ENCODE data around the gene ACKR2.
"Not testable (repeated sequence)": the region's sequence is repeated elsewhere in the genome, so short reads cannot be mapped to it uniquely, and the experiment has no call there.

ACKR2 gene

GRCh38 chr3:42801048-42801620 is 8.1 kb upstream of the ACKR2 start:
- DNase-seq (ENCODE audit: low read depth in 2 of 3, low spot score in 2 of 3): no peak

- no peak for DNase-seq (ENCODE audit: low read depth in 2 of 3, low spot score in 2 of 3)
These were observed 7.5 kb upstream of the ACKR2 start for GRCh38 chr3:42801784-42802183.

GRCh38 chr3:42802876-42803413 is 6.3 kb upstream of the ACKR2 start:
- DNase-seq (ENCODE audit: low read depth in 2 of 3, low spot score in 2 of 3): no peak

GRCh38 chr3:42803414-42804105 is 5.7 kb upstream of the ACKR2 start:
- peak in 1 of 3 experiments; percentile 8 for DNase-seq (ENCODE audit: low read depth in 2 of 3, low spot score in 2 of 3)

GRCh38 chr3:42804106-42804830 is 5.0 kb upstream of the ACKR2 start, which contains the start of gene HIGD1A:
TSS of gene HIGD1A (minus strand) at chr3:42804490. CDS start at chr3:42794253, 10,237 bp downstream.
- peak; percentile 76 to 85 (median 83) for DNase-seq (ENCODE audit: low read depth in 2 of 3, low spot score in 2 of 3)

GRCh38 chr3:42804831-42805132 is 4.5 kb upstream of the ACKR2 start:
- no peak for DNase-seq (ENCODE audit: low read depth in 2 of 3, low spot score in 2 of 3)

- no peak for DNase-seq (ENCODE audit: low read depth in 2 of 3, low spot score in 2 of 3)
These were observed 4.0 kb upstream of the ACKR2 start for GRCh38 chr3:42805141-42805821.

- DNase-seq (ENCODE audit: low read depth in 2 of 3, low spot score in 2 of 3): no peak
These were observed 1.3 kb upstream of the ACKR2 start for GRCh38 chr3:42807929-42808328.

- not testable (repeated sequence) for DNase-seq (ENCODE audit: low read depth in 2 of 3, low spot score in 2 of 3)
These were observed 1.5 kb downstream of the ACKR2 start for GRCh38 chr3:42810706-42811105.

- DNase-seq (ENCODE audit: low read depth in 2 of 3, low spot score in 2 of 3): not testable (repeated sequence)
These were observed 2.1 kb downstream of the ACKR2 start for GRCh38 chr3:42811118-42811883.

- no peak for DNase-seq (ENCODE audit: low read depth in 2 of 3, low spot score in 2 of 3)
These were observed 5.0 kb downstream of the ACKR2 start for GRCh38 chr3:42814246-42814645.

GRCh38 chr3:42814914-42815507 is 5.8 kb downstream of the ACKR2 start:
- DNase-seq (ENCODE audit: low read depth in 2 of 3, low spot score in 2 of 3): no peak

GRCh38 chr3:42815826-42816225 is 6.6 kb downstream of the ACKR2 start:
- DNase-seq (ENCODE audit: low read depth in 2 of 3, low spot score in 2 of 3): no peak

- no peak for DNase-seq (ENCODE audit: low read depth in 2 of 3, low spot score in 2 of 3)
These were observed 10.2 kb downstream of the ACKR2 start for GRCh38 chr3:42819351-42819965.

- no peak for DNase-seq (ENCODE audit: low read depth in 2 of 3, low spot score in 2 of 3)
These were observed 11.5 kb downstream of the ACKR2 start for GRCh38 chr3:42820746-42821051.

GRCh38 chr3:42822828-42823227 is 13.6 kb downstream of the ACKR2 start:
- no peak for DNase-seq (ENCODE audit: low read depth in 2 of 3, low spot score in 2 of 3)

- DNase-seq (ENCODE audit: low read depth in 2 of 3, low spot score in 2 of 3): no peak
These were observed 14.1 kb downstream of the ACKR2 start for GRCh38 chr3:42823351-42823750.

- DNase-seq (ENCODE audit: low read depth in 2 of 3, low spot score in 2 of 3): no peak
These were observed 16.9 kb downstream of the ACKR2 start for GRCh38 chr3:42826141-42826540.

- no peak for DNase-seq (ENCODE audit: low read depth in 2 of 3, low spot score in 2 of 3)
These were observed 17.8 kb downstream of the ACKR2 start for GRCh38 chr3:42827023-42827422.

GRCh38 chr3:42827654-42828053 is 18.4 kb downstream of the ACKR2 start:
- DNase-seq (ENCODE audit: low read depth in 2 of 3, low spot score in 2 of 3): no peak

Data from activated CD8-positive, alpha-beta memory T cell treated with anti-CD3 and anti-CD28 coated beads for 48 hours (primary cell).